Fibroblast of pulmonary artery (primary cell): Measurements from ENCODE around the gene SNAPC2.

Experiments used
- DNase-seq: peaks from one replicate; pipeline ENCODE4 v3.0.0-alpha.2; 2010; ENCODE audit warnings: low read depth
- H3K4me3 ChIP-seq: replicated peaks from 2 replicates; pipeline ENCODE4 v1.5.1; 2011; ENCODE audit warnings: low read depth, mild to moderate bottlenecking, control low read depth, low read length, moderate library complexity
- CTCF ChIP-seq: IDR thresholded peaks from 2 replicates; pipeline ENCODE4 v1.5.1; 2011; ENCODE audit warnings: mild to moderate bottlenecking, control low read depth, low read length, inconsistent platforms; ENCODE audit errors: missing control alignments

The SNAPC2 gene

GRCh38 chr19:7905859-7906258, 14.3 kb upstream of the SNAPC2 start:
- TF ChIP-seq CTCF = no peak
- H3K4me3 ChIP-seq = no peak overlapping the region
- DNase-seq = no peak

- DNase-seq = no peak
- H3K4me3 ChIP-seq = no peak overlapping the region
- TF ChIP-seq CTCF = no peak
These were observed 13.0 kb upstream of the SNAPC2 start for GRCh38 chr19:7907122-7907521.

- no peak overlapping the region for H3K4me3 ChIP-seq
- DNase-seq = no peak
- TF ChIP-seq CTCF = no peak
These were observed 12.6 kb upstream of the SNAPC2 start for GRCh38 chr19:7907544-7907943.

GRCh38 chr19:7908078-7908699, 11.9 kb upstream of the SNAPC2 start:
- TF ChIP-seq CTCF = no peak
- no peak for DNase-seq
- no peak overlapping the region for H3K4me3 ChIP-seq

GRCh38 chr19:7908742-7909461, 11.2 kb upstream of the SNAPC2 start:
- no peak for DNase-seq
- H3K4me3 ChIP-seq = no peak overlapping the region
- no peak for TF ChIP-seq CTCF

GRCh38 chr19:7909471-7910067, 10.6 kb upstream of the SNAPC2 start:
- no peak for TF ChIP-seq CTCF
- H3K4me3 ChIP-seq = no peak overlapping the region
- no peak for DNase-seq
